GM21367 (cell line): Measurements from ENCODE around the gene C6orf47.

Experiments
- ATAC-seq: cut with Tn5 transposase; IDR thresholded peaks from one replicate; pipeline ENCODE4 v1.9.1; 2021; ENCODE audit not compliant: unreplicated experiment

C6orf47 gene

GRCh38 chr6:31636698-31637596, 23.6 kb downstream of the C6orf47 start:
- no peak for ATAC-seq

GRCh38 chr6:31634969-31635575, 25.5 kb downstream of the C6orf47 start:
- no peak for ATAC-seq

- no peak for ATAC-seq
Measured at GRCh38 chr6:31634131-31634530, 26.4 kb downstream of the C6orf47 start.

- no peak for ATAC-seq
Measured at GRCh38 chr6:31633447-31633846, 27.1 kb downstream of the C6orf47 start.

- no peak for ATAC-seq
Measured at GRCh38 chr6:31632279-31632946, 28.2 kb downstream of the C6orf47 start.

- no peak for ATAC-seq
Measured at GRCh38 chr6:31631681-31632278, 28.8 kb downstream of the C6orf47 start.

GRCh38 chr6:31631209-31631608, 29.4 kb downstream of the C6orf47 start:
- ATAC-seq = no peak

- no peak for ATAC-seq
Measured at GRCh38 chr6:31630177-31630934, 30.2 kb downstream of the C6orf47 start.

- ATAC-seq = no peak
Measured at GRCh38 chr6:31629014-31629413, 31.6 kb downstream of the C6orf47 start.

GRCh38 chr6:31627690-31628287, 32.8 kb downstream of the C6orf47 start:
- ATAC-seq = no peak

GRCh38 chr6:31626952-31627351, 33.6 kb downstream of the C6orf47 start:
- no peak for ATAC-seq

GRCh38 chr6:31624070-31624469, 36.5 kb downstream of the C6orf47 start:
- ATAC-seq = no peak

- no peak for ATAC-seq
Measured at GRCh38 chr6:31622684-31623091, 37.9 kb downstream of the C6orf47 start.

GRCh38 chr6:31621991-31622390, 38.6 kb downstream of the C6orf47 start:
- ATAC-seq = no peak

- ATAC-seq = no peak
Measured at GRCh38 chr6:31621320-31621939, 39.1 kb downstream of the C6orf47 start.

GRCh38 chr6:31620586-31621319, 39.8 kb downstream of the C6orf47 start, which contains the start of gene PRRC2A:
Gene PRRC2A (plus strand): TSS chr6:31620715. CDS start chr6:31622790, 2,075 bp downstream.
- ATAC-seq = peak; percentile 19

- peak; percentile 64 for ATAC-seq
Measured at GRCh38 chr6:31619805-31620585, 40.6 kb downstream of the C6orf47 start.

- ATAC-seq = no peak
Measured at GRCh38 chr6:31617010-31617409, 43.6 kb downstream of the C6orf47 start.
